HG03442 (cell line): ENCODE data around the gene ING4.
A peak's percentile ranks its signal among the peaks of the same experiment; 100 is the strongest.
"Not testable (repeated sequence)": the region's sequence is repeated elsewhere in the genome, so short reads cannot be mapped to it uniquely, and the experiment has no call there.

Source experiments
- ATAC-seq: cut with Tn5 transposase; IDR thresholded peaks from one replicate; pipeline ENCODE4 v1.9.1; 2021; ENCODE audit warnings: mild to moderate bottlenecking, moderate library complexity; ENCODE audit not compliant: unreplicated experiment

ING4 gene

DNA sequence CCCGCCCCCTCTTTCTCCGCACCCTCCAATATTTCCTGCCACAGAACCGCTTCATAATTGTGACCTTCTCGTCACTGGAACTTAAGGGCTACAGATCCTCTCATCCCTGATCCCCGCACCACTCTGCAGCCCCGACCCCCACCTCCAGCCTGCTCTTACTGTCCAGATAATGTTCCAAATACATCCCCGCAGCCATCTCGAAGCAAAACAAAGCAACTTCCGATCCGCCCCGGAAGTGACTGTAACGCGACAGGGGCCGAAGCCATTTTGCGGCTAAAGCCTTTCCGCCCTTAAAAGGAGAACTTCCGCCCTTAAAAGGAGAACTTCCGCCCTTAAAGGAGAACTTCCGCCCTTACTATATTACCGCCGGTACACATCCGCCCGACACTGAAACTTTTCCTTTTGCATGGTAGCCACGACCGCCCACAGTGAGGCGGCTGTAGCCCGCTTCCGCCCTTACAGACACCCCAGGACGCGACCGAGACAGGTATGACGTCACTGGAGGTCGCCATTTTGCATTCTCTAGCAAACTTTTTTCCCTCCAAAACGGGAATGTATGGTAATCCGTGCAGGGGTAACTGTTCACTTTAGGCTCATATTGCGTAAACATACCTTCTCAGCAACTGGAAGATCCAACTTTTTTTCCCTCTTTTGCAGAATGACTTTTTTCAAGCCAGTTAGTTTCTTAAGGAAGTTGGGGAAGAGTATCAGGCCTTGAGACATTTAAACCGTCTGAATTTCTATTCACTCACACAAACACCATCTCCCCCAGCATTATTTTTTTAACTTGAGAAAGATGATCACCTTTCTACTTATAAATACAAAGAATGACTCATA is at the start of gene ING4:
Gene ING4, minus strand, starts transcription at position 214 of the 837 bp plus-strand sequence. Its CDS starts 18 bp downstream, at position 196.
- ATAC-seq = peak; percentile 95

DNA sequence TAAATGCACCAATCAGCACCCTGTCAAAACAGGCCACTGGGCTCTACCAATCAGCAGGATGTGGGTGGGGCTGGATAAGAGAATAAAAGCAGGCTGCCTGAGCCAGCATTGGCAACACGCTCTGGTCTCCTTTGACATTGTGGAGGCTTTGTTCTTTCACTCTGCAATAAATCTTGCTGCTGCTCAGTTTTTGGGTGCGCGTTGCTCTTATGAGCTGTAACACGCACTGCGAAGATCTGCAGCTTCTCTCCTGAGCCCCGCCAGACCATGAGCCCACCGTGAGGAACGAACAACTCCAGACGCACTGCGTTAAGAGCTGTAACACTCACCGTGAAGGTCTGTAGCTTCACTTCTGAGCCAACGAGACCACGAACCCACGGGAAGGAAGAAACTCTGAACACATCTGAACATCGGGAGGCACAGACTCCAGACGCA is 46.1 kb upstream of the ING4 start:
- no peak for ATAC-seq

DNA sequence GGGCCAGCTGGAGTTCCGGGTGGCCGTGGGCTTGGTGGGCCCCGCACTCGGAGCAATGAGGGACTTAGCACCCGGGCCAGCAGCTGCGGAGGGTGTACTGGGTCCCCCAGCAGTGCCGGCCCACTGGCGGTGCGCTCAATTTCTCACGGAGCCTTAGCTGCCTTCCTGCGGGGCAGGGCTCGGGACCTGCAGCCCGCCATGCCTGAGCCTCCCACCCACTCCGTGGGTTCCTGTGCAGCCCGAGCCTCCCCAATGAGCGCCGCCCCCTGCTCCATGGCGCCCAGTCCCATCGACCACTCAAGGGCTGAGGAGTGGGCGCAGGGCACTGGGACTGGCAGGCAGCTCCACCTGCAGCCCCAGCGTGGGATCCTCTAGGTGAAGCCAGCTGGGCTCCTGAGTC is 45.4 kb upstream of the ING4 start:
- not testable (repeated sequence) for ATAC-seq

DNA sequence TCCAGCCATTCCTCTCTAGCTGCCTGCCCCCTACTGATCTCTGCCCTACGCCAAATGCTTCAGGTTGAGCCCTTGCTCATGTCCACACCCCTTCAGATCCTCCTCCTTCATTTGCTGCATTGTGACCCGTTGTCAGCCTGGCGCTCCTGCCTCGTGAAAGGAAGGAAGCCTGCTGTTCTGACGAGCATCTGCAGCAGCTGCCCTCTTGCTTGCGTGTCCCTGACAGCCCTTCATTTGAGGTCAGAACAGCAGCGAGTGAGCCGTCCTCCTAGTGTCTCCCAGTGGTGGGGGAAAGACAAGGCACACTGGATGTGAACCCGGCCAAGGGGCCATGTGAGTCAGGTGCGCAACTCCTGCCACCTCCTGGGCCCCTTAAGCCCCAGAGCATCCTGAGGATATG is 40.7 kb upstream of the ING4 start:
- no peak for ATAC-seq

DNA sequence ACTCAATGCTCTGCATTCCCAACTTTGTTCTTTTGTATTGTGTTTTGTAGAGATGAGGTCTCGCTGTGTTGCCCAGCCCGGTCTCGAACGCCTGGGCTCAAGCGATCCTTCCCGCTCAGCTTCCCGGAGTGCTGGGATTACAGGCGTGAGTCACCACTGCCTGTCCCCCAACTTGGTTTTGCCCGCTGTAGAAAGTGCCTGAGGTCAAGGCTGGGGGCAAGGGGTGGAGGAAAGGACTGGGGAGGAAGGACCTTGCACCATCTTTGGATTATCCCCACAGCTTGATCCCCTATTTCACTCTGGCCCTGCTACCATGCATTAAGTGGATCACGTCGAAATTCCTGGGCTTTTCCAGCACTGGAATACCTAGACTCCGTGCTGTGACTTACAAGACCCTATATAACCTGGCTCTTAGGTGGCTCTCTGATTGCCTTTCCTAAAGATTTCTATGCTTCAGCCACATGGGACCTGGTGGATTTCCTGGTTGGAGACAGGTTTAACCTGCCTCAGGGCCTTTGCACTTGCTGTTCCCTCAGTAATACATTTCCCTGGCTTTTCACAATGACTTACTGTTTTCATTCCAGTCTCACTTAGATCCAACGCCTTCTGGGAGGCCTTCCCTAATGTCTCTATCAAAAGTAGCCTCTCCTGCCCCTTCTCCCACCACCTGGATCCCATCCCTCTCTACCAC is 38.3 kb upstream of the ING4 start:
- no peak for ATAC-seq

DNA sequence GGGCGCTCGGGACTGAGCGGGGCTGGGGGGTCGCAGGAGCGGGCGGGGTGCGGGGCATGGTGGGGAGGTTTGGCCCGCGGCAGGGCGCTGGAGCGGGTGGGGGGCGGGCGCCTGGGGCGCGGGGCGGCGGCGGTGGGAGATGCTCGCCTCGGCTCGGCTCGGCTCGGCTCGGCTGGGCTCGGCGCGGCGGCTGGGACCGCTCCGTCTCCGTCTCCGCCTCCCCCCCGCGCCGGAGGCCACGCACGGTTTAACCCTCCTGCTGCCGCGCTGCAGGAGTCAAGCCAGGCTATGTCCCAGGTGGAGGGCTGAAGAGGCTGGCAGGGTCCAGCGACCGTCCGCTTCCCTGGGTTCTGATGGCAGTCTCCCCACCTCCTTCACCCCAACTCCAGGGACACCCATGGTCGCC is 37.7 kb upstream of the ING4 start, which contains the start of gene PIANP:
Gene PIANP, minus strand, starts transcription at position 170 of the 406 bp plus-strand sequence. CDS start 2,754 bp downstream, outside the sequence.
- no peak for ATAC-seq

DNA sequence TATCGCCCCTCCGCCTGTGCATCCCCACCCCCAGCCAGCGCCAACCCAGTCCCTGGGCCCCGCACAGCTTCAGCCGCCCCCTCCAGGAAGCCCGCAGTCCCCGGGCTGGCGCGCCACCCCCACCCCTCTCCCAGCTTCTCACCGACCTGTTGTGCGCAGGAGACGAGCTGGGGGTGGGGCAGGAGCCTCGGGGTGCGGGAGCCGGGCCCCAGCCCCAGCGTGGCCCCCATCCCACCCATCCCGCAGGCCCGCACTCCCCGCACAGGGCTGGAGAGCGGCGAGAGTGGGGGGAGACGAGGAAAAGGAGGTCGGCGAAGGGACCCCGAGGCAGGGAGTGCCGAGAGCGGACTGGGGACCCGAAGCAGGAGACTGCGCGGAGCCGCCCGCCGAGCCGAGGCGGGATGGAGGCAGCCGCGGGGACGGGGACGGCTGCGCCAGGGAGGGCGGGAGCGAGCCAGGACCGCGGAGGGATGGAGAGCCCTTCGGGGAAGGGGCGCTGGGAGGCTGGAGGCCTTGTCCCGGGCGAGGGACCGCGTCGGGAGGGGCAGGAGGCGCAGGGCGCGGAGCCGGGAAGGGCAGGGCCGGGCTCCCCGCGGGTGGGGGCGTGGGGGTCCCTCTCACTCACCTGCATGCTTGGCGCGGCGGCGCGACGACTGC is 37.2 kb upstream of the ING4 start:
- ATAC-seq = no peak

DNA sequence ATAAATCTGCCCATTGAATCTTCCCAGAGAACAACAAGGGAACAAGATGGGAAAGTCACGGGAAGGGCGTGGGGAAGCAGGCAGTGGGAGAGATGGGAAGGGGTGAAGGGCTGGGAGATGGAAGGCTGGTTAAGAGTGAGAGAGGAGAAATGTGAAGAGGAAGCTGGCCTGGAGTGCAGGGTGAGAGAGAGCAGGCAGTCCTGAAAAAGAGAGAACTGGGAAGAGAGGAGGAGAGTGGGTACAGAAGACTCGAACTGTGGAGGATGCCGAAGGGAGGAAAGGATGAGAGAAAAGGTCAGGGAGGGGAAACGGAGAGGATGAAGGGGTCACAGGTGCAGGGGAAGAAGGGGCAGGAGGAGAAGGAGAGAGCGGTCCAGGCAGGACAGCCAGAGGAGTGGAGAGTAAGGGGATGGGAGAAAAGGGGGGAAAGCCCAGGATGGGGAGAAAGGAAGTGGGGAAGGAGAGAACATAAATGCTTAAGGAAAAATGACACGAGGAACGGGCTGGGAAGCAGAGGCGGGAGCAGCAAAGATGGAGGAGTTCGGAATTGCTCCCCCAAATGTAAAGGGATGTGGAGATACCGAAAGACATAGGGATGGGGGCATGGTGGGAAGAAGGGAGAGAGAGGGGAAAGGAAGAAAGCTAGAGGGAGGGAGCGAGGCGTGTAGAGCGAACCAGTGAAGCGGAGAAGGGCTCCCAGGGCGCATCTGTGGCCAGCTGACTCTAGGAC is 36.5 kb upstream of the ING4 start:
- ATAC-seq = no peak

DNA sequence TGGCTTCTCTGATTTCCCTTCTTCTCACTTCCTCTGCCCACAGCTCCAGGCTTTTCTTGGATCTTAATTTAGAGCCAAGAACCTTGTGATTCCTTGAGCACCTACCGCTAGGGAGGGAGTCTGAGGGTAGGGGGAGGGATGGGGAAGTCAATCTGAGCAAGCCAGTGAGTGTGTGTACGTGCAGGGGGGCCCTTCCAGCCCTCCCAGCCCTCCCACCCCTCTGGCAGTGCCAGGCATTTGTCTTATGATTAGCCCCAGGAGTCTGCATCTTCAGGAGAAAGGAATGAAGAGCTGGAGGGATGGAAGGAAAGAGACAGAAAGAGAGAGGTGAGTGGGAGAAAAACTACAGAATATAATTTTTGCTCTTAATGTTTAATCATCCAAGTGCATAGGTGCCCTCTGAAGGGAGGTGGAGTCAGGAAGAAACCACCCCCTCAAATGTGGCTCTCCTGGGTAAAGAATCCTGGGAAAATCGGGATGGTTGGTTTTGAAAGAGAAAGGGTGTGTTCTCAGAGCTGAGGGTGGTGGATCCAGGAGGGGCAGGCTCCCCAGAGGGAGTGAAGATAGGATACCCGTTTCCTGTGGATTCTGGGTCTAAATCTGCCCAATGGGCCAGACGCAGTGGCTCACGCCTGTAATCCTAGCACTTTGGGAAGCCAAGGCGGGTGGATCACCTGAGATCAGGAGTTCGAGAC is 35.6 kb upstream of the ING4 start:
- no peak for ATAC-seq

DNA sequence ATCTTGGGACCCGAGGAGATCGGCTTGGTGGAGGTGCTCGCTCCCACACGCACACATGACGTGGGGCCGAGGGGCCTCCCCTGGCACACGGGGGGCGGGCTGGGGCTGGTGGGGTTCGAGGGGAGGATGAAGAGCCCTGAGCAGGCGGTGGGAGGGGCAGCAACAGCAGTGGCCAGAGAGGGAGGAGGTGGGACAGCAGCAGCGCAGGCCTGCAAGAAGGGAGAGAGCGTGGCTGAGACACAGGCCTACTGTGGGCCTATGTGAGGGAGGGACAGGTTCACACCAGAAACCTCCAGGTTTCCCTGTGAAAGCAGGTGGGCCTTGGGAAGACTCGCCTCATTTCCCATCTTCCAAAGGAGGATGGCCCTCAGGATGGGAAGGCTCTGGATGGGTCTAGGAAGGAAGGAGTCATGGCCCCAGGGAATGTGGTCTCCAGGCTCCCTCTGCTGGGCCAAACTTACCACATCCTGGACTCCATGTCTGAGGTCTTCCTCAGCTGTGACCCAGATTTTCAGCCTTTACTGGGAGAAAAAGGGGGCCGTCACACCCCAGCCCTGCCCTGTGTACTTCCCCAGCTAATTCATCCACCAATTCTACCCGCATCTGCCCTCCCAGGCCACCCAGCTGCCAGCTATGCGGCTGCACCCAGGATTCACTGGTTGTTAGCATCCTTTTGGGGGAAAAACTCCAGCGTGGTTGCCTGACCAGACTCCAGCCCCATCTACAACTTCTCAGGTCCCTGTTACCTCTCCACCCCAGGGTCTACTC is 34.8 kb upstream of the ING4 start:
- no peak for ATAC-seq

DNA sequence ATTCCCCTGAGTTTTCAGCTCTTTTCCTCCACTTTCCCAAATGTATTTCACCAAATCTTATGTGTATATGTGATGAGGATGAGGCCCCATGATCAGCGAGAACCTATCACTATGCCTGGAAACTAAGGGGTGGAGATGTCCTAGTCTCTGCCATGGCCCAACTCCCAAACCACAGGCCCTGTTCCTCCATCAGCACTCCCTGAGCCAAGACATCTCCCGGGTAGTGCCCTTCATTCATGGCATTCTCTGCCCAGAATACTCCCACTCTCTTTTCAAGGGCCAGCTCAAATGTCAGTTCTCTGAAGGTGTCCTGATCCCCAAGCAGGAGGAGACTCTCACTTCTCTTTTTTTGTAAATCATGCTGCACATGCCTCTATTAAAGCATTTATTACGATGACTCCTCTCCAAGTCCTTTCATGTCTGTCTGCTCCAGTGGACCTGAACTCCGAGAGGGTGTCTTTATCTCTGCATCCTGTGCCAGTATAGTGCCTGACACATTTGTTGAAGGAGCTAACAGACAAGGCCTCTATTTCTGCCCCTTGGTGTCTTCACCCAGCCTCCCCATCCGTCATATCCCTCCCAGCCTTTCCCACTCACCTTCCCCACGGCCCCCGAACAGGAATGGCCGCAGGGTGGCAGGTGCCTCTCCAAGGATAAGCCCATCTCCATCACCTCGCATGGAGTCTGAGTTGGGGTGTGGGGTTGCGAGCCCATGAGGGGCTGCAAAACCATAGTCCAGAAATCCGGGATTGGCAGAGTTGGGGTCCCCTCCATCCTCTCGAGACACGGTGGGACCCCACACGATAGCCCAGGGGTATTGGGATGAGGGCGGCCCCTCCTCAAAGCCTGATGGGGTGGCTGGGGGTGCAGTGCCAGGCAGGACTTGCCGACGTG is 34.0 kb upstream of the ING4 start:
- ATAC-seq = no peak

DNA sequence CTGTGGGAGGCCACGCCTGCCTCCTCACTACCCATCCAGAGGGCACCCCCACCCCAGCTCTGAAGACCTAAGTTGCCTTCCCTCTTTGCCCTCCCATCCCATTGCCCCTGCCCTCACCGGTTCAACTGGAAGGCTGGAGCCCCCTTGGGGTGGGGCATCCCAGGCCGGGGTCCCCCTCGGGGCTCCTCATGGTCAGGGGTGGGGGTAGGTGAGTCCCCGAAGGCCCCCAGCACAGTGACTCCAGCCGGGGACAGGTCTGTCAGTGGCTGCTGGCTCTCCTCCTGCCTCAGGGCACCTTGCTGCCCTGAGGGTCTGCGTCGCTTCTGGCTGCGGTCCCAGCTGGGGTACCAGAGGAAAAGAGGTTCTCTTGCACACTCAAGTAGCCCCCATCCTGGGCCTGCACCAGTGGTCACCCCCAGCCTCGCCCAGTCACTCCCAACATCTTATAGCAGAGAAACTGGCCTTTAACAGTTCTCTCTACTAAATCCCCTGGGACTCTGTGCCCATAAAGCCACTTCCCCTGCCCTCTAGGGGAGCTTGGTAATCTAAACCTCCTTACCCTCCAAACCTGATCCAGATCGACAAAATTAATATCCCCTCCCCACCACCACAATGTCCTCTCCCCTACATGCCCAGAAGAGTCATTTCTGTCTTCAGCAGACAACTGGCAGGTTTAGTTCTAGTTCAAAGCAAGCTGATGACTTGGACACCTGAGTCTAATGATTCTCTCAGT is 32.6 kb upstream of the ING4 start:
- ATAC-seq = no peak

DNA sequence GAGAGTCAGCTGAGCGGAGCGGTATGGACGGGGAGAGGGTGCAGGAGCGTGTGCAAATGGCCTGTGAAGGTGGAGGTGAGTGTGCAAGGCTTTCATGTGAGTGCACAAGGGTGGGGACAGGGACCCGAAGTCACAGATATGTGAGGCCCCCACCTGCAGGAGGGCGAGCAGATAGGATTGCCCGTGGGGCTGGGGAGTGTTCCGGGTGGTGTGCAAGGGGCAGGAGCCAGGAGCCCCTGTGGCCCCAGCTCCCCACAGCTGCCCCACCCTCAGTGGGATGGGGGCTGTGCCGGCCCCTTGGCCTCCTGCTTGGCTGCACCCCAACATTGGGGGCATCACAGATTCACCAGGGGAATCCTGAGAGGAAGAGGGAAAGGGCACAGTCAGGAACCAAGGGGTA is 31.8 kb upstream of the ING4 start:
- ATAC-seq = no peak

DNA sequence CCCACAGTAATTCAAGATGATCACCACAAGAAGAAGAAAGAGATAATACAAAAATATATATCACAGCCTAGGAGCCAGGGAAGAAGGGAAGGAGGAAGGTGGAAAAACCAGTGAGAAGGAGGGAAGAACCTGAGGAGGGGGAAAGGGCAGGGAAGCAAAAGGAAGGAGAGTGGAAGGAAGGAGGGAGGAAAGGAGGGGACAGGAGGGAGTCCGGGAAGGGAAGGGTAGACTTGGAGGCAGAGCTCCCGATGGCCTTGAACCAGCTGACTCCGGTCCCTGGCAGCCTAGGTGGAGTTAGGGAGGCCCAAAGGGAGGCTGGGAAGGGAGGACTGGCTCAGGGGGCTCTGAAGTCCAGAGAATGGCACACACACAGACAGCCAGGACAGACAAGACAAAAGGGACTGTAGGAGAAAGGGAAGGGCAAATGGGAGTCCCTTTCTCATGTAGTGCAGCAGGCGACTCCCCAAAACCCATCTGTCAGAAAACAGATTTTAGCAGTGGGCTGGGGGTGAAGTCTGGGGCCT is 31.0 kb upstream of the ING4 start:
- no peak for ATAC-seq

DNA sequence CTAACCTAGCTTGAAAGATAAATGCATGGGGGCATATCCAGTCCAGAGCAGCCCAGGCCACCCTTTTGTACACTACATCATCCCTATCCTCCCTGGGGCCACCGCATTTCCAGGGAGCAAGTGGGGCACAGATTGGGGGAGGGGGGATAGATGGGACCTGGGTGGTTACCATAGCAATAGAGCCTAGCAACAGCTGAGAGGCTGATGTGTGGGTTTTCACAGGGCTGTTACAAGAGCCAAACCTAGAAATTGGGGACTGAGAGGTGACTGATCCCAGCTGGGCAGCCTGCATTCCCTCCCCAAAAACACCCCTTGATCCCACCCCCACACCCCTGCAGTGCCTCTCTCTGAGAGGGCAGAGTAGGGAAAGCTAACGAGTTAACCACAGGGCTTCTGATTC is 30.0 kb upstream of the ING4 start:
- ATAC-seq = no peak

DNA sequence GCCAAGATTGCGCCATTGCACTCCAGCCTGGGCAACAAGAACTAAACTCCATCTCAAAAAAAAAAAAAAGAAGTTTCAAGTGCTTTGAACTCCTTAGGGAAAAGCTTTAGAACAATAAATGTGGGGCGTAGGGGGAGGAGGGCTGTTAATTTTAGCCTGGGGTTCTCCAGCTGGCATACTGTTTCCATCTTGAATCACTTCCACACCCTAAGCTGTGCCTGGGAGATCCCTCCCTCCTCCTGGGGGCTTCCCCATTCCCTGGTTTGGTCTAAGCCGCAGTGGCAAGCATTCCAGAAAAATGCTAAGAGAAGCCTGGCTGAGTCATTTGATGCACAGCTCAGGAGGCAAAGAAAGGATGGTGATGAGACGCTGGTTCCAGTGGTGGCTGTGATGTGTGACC is 28.6 kb upstream of the ING4 start:
- no peak for ATAC-seq

DNA sequence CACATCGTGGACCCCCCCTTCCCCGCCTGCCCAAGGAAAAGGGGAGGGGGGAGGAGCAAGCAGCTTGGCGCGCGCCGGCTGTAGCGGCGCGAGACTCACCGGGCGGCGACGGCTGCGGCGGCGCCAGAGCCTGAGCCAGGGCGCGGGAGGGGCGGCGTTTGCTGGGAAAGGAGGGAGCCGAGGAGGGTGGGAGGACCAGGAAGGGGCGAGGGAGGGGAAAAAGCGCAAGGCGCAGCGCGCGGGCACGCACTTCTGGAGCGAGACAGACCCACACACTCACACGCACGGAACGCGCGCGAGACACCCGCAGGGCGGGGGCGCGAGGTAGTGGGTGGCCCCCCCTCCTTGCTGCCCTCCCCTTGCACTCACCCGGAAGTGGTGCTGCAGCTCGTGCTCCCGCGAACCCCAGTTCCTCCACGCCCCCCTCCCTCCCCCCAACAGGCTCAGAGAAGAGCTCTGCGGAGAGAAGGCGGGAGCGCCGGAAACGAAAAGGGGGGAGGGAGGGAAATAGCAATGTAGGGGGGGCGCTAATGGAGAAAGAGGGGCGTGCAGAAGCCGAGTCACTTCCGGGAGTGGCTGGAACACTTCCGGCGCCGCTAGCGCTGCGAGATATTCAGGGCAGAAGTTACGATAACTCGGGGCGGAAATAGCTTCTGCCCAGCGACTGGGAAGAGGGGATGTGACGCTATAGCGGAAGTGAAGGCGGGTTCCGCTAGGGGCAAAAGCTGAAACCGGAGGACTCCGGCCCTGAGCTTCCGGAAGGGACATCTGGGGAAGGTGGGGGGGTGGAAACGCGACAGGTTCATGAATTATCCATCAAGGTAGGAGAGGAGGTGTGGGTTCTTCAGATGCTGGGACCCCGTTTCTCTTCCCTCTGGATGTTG is 26.3 kb upstream of the ING4 start, which contains the start of gene ZNF384:
Gene ZNF384, minus strand, starts transcription at position 377 of the 884 bp plus-strand sequence. CDS start 9,855 bp downstream, outside the sequence.
- peak; percentile 84 for ATAC-seq
